Neural progenitor cell (in vitro differentiated cells): Measurements from ENCODE around the gene MASP1. TPM values are rescaled to one million over a fixed set of nuclear protein-coding genes. Genes with fewer than 3 reads are reported as not detected.
A peak's percentile ranks its signal among the peaks of the same experiment; 100 is the strongest.
"Not testable (repeated sequence)": the region's sequence is repeated elsewhere in the genome, so short reads cannot be mapped to it uniquely, and the experiment has no call there.

ENCODE experiments used
- DNase-seq: peaks from one replicate; pipeline ENCODE4 v3.0.0-alpha.2; 2016; ENCODE audit warnings: low spot score
- H2AFZ ChIP-seq: fragments of 200-600 bp; sonication (generic); replicated peaks from 2 replicates; pipeline ENCODE4 v1.6.1; 2016; ENCODE audit warnings: antibody characterized with exemption
- H3F3A ChIP-seq: fragments of 200-600 bp; sonication (generic); 2 replicates; pipeline ENCODE4 v1.6.1; 2016; ENCODE audit warnings: antibody characterized with exemption, low read depth
- H3K27ac ChIP-seq: fragments of 200-600 bp; sonication (generic); 2 replicates; pipeline ENCODE4 v1.5.1; 2016; ENCODE audit warnings: mild to moderate bottlenecking
- H3K27me3 ChIP-seq: fragments of 200-600 bp; sonication (generic); 2 replicates; pipeline ENCODE4 v1.6.1; 2016; ENCODE audit warnings: mild to moderate bottlenecking, moderate library complexity
- H3K36me3 ChIP-seq: fragments of 200-600 bp; sonication (generic); 2 replicates; pipeline ENCODE4 v1.5.1; 2016
- H3K4me1 ChIP-seq: fragments of 200-600 bp; sonication (generic); 2 replicates; pipeline ENCODE4 v1.6.1; 2016; ENCODE audit warnings: mixed run types
- H3K4me2 ChIP-seq: fragments of 200-600 bp; sonication (generic); 2 replicates; pipeline ENCODE4 v1.6.1; 2016
- H3K4me3 ChIP-seq: fragments of 200-600 bp; sonication (generic); 2 replicates; pipeline ENCODE4 v1.5.1; 2016
- H3K79me2 ChIP-seq: fragments of 200-600 bp; sonication (generic); 2 replicates; pipeline ENCODE4 v1.6.1; 2016; ENCODE audit warnings: low read depth
- H3K9ac ChIP-seq: fragments of 200-600 bp; sonication (generic); 2 replicates; pipeline ENCODE4 v1.6.1; 2016
- H3K9me3 ChIP-seq: fragments of 200-600 bp; sonication (generic); 2 replicates; pipeline ENCODE4 v1.5.1; 2016; ENCODE audit warnings: low read depth
- H4K20me1 ChIP-seq: fragments of 200-600 bp; sonication (generic); 2 replicates; pipeline ENCODE4 v1.6.1; 2016; ENCODE audit warnings: low read depth
- H3K27ac Mint-ChIP-seq: 3 replicates; pipeline ENCODE4 v1.8.0; 2021; ENCODE audit warnings: mixed read lengths
- H3K27me3 Mint-ChIP-seq: 2 replicates; pipeline ENCODE4 v1.8.0; 2022; ENCODE audit warnings: low read depth, mild to moderate bottlenecking, inconsistent platforms, moderate library complexity, mixed read lengths; ENCODE audit not compliant: insufficient read depth
- H3K36me3 Mint-ChIP-seq: 3 replicates; pipeline ENCODE4 v1.8.0; 2021; ENCODE audit warnings: mixed read lengths
- H3K4me1 Mint-ChIP-seq: 3 replicates; pipeline ENCODE4 v1.8.0; 2021; ENCODE audit warnings: mixed read lengths
- H3K4me3 Mint-ChIP-seq: 3 replicates; pipeline ENCODE4 v1.8.0; 2021; ENCODE audit warnings: mild to moderate bottlenecking, moderate library complexity, mixed read lengths
- H3K9me3 Mint-ChIP-seq: 3 replicates; pipeline ENCODE4 v1.8.0; 2020; ENCODE audit warnings: mixed read lengths
- EZH2 ChIP-seq: fragments of 200-600 bp; sonication (generic); IDR thresholded peaks from 2 replicates; pipeline ENCODE4 v1.6.1; 2017; ENCODE audit warnings: antibody characterized with exemption, mild to moderate bottlenecking, moderate library complexity
- EZH2phosphoT487 ChIP-seq: fragments of 200-600 bp; sonication (generic); IDR thresholded peaks from 2 replicates; pipeline ENCODE4 v1.6.1; 2017; ENCODE audit warnings: antibody characterized with exemption
- total RNA-seq: library from RNA; depleted of rRNA; stranded (reverse); fragments of >200 nt; gene quantifications from 2 replicates; pipeline ENCODE4 v1.2.3, GENCODE V29; 2015; ENCODE audit warnings: low replicate concordance
- TF ChIP-seq, protein P1 (sequence below): fragments of 200-600 bp; sonication (generic); IDR thresholded peaks from 2 replicates; pipeline ENCODE4 v1.5.1; 2017; ENCODE audit warnings: antibody characterized with exemption, mild to moderate bottlenecking

Gene MASP1
- total RNA-seq, 1 donor from 2014 or later: 3.3 TPM

DNA sequence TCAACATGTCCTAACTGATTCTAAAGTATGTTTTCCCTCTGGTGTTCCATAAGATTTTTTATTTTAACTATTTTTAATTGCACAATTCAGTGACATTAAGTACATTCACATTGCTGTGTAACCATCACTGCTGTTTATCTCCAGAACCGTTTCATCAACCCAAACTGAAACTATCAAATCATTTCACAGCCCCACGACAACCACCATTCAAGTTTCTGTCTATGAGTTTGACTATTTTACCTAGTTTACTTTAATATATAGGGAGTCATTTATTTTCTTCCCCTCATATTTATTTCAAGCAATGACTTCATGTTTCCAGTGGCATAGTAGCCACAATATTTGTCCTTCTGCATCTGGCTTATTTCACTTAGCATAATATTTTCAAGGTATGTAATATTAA lies 85.9 kb downstream of the MASP1 start:
- H3K36me3 ChIP-seq: no peaks in the 10 kb centered on the region
- Mint-ChIP-seq H3K27me3 (peaks cover 2% of the 10 kb centered on the region), H3K9me3 (peaks cover 6% of the 10 kb centered on the region), H3K27ac (no peak overlapping the region), H3K36me3 (no peaks in the 10 kb centered on the region), H3K4me3 (no peak overlapping the region), H3K4me1 (peaks cover 10% of the 10 kb centered on the region)
- H3K4me3 ChIP-seq: no peak overlapping the region
- no peaks in the 10 kb centered on the region for H3K79me2 ChIP-seq
- H3K27ac ChIP-seq: no peak overlapping the region
- peaks cover 3% of the 10 kb centered on the region for H3F3A ChIP-seq
- no peak overlapping the region for H2AFZ ChIP-seq
- H3K4me2 ChIP-seq: no peak overlapping the region
- peaks cover 5% of the 10 kb centered on the region for H3K9me3 ChIP-seq
- no peaks in the 10 kb centered on the region for H4K20me1 ChIP-seq
- H3K9ac ChIP-seq: no peak overlapping the region
- no peak for DNase-seq
- H3K4me1 ChIP-seq: peaks cover 18% of the 10 kb centered on the region
- H3K27me3 ChIP-seq: no peaks in the 10 kb centered on the region
- TF ChIP-seq, protein P1, sequence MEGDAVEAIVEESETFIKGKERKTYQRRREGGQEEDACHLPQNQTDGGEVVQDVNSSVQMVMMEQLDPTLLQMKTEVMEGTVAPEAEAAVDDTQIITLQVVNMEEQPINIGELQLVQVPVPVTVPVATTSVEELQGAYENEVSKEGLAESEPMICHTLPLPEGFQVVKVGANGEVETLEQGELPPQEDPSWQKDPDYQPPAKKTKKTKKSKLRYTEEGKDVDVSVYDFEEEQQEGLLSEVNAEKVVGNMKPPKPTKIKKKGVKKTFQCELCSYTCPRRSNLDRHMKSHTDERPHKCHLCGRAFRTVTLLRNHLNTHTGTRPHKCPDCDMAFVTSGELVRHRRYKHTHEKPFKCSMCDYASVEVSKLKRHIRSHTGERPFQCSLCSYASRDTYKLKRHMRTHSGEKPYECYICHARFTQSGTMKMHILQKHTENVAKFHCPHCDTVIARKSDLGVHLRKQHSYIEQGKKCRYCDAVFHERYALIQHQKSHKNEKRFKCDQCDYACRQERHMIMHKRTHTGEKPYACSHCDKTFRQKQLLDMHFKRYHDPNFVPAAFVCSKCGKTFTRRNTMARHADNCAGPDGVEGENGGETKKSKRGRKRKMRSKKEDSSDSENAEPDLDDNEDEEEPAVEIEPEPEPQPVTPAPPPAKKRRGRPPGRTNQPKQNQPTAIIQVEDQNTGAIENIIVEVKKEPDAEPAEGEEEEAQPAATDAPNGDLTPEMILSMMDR: no peak
- TF ChIP-seq EZH2 (no peak), EZH2phosphoT487 (no peak)

DNA sequence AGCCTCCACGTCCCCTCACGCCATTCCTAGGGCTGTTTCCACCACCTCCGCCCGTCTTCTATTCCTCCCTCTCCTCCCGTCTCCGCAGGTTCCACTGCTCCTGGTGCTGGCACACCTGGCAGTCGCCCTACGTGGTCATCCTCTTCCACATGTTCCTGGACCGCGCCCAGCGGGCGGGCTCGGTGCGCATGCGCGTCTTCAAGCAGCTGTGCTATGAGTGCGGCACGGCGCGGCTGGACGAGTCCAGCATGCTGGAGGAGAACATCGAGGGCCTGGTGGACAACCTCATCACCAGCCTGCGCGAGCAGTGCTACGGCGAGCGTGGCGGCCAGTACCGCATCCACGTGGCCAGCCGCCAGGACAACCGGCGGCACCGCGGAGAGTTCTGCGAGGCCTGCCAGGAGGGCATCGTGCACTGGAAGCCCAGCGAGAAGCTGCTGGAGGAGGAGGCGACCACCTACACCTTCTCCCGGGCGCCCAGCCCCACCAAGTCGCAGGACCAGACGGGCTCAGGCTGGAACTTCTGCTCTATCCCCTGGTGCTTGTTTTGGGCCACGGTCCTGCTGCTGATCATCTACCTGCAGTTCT lies 92.0 kb downstream of the MASP1 start:
- not testable (repeated sequence) for H3K36me3 ChIP-seq, DNase-seq, H4K20me1 ChIP-seq, H3K79me2 ChIP-seq, H3K9me3 Mint-ChIP-seq, H3K9me3 ChIP-seq, H3K4me1 Mint-ChIP-seq, H3K36me3 Mint-ChIP-seq, H3F3A ChIP-seq, H3K4me3 ChIP-seq, H3K27me3 Mint-ChIP-seq, H3K4me3 Mint-ChIP-seq, H3K27ac Mint-ChIP-seq, H2AFZ ChIP-seq, H3K4me2 ChIP-seq, H3K9ac ChIP-seq, H3K27me3 ChIP-seq, H3K27ac ChIP-seq
- peaks cover 17% of the 10 kb centered on the region for H3K4me1 ChIP-seq

DNA sequence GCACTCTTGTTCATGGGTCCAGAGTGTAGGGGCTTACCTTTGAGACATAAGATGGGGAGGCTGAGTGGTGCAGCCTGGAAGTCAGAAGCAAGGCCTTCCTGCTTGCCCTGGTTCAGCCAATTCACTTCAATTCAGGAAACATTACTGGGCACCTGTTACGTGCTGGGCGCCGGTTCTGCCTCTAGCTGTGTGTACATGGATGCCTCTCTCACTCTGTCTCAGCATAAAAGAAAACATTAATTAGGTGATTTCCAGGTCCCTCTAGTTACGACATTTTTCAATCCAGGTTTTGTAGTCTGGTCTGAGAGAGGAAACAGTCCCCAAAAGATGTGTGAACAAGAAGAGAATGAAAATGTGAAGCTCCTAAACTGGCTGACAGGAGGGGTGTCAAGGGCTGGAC lies 93.0 kb downstream of the MASP1 start:
- Mint-ChIP-seq H3K36me3 (no peaks in the 10 kb centered on the region), H3K4me3 (no peak overlapping the region), H3K27ac (no peak overlapping the region), H3K9me3 (no peaks in the 10 kb centered on the region), H3K27me3 (peaks cover 8% of the 10 kb centered on the region), H3K4me1 (peaks cover 7% of the 10 kb centered on the region)
- H3K9ac ChIP-seq: no peak overlapping the region
- TF ChIP-seq, protein P1: no peak
- TF ChIP-seq EZH2 (no peak), EZH2phosphoT487 (no peak)
- H3K36me3 ChIP-seq: no peaks in the 10 kb centered on the region
- H3K27ac ChIP-seq: no peak overlapping the region
- H3K4me1 ChIP-seq: peaks cover 17% of the 10 kb centered on the region
- no peaks in the 10 kb centered on the region for H3K27me3 ChIP-seq
- no peak overlapping the region for H3K4me2 ChIP-seq
- no peaks in the 10 kb centered on the region for H3F3A ChIP-seq
- no peaks in the 10 kb centered on the region for H3K79me2 ChIP-seq
- DNase-seq: no peak
- H4K20me1 ChIP-seq: no peaks in the 10 kb centered on the region
- no peaks in the 10 kb centered on the region for H3K9me3 ChIP-seq
- H3K4me3 ChIP-seq: no peak overlapping the region
- no peak overlapping the region for H2AFZ ChIP-seq

DNA sequence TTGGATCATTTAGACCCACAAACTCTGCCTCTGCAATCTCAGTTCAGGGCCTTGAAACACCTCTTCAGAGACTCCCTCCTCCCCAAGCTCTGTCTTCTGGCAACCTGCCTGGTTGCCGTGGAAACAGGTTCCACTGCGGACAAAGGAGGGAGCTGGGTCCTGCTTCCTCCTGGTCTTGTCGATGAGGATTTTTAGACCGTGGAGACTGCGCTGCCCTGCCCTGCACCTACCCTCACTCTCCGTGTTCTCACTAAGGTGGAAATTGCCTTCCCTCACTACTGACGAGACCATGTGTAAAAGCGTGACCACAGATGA lies 94.2 kb downstream of the MASP1 start, which contains the start of gene RTP1:
RTP1 (plus strand) TSS at position 152 of the 315 bp plus-strand sequence; CDS start at position 182, 30 bp downstream.
- Histone ChIP-seq H2AFZ (peak within 1 kb of the TSS; percentile 82), H3K36me3 (no peaks in the 10 kb centered on the region), H4K20me1 (no peaks in the 10 kb centered on the region), H3K27me3 (no peaks in the 10 kb centered on the region), H3K79me2 (no peaks in the 10 kb centered on the region), H3K4me3 (no peak within 1 kb of the TSS), H3K9me3 (no peaks in the 10 kb centered on the region), H3F3A (no peaks in the 10 kb centered on the region), H3K4me2 (no peak within 1 kb of the TSS), H3K9ac (no peak within 1 kb of the TSS), H3K27ac (no peak within 1 kb of the TSS), H3K4me1 (peaks cover 8% of the 10 kb centered on the region)
- TF ChIP-seq, protein P1: no peak
- no peak for TF ChIP-seq EZH2phosphoT487
- TF ChIP-seq EZH2: no peak
- Mint-ChIP-seq H3K27ac (no peak within 1 kb of the TSS), H3K36me3 (no peaks in the 10 kb centered on the region), H3K27me3 (peaks cover 8% of the 10 kb centered on the region), H3K9me3 (no peaks in the 10 kb centered on the region), H3K4me3 (no peak within 1 kb of the TSS), H3K4me1 (peaks cover 7% of the 10 kb centered on the region)
- peak; percentile 62 for DNase-seq
